SU-DHL-6 (cell line): ENCODE measurements around the gene EGR1.

Experiments
- EZH2phosphoT487 ChIP-seq: fragments of 200-600 bp; sonication (generic), shearing (Covaris generic); conservative IDR thresholded peaks from 2 replicates; pipeline ENCODE4 v1.6.1; 2018; ENCODE audit warnings: mild to moderate bottlenecking, antibody characterized with exemption, low read length, moderate library complexity, mixed read lengths
- TF ChIP-seq, protein P1 (sequence below): fragments of 200-600 bp; sonication (generic); IDR thresholded peaks from one replicate; pipeline ENCODE4 v1.5.1; 2017; ENCODE audit warnings: antibody characterized with exemption, mild to moderate bottlenecking, low read length, moderate library complexity; ENCODE audit not compliant: insufficient read depth, poor library complexity, severe bottlenecking

DNA sequence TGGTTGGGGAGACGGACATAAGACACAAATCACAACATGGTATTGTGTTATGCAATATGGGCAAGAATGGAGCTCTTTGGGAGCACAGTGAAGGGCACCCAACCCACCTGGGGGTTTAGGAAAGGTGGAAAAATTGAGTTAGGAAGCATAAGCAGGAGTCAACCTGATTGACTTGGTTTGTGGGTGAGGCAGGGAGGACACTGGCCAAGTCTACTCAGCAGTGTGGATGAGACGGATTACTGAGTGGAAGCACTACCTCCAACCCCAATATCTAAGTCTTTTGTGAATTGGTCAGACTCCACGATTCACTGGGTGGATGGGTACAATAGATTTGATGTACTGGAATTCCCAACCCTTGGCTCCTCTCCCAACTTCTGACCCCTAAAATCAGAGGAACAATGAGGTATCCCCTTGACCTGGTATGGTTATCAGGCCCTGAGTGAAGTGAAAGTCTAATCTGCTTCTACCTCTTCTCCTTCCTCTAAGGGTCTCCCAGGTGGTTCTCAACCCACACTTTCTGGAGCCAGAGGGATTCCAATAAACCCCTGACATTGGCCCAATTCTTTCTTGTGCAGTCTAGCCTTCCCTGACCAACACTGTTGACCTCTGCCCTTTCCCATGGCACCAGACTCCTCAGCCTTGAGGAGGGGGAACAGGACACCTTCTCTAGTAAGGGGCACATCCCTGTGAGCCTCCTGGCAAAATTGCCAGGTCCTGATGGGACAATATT, 5.2 kb downstream of the EGR1 start:
- TF ChIP-seq, protein P1, sequence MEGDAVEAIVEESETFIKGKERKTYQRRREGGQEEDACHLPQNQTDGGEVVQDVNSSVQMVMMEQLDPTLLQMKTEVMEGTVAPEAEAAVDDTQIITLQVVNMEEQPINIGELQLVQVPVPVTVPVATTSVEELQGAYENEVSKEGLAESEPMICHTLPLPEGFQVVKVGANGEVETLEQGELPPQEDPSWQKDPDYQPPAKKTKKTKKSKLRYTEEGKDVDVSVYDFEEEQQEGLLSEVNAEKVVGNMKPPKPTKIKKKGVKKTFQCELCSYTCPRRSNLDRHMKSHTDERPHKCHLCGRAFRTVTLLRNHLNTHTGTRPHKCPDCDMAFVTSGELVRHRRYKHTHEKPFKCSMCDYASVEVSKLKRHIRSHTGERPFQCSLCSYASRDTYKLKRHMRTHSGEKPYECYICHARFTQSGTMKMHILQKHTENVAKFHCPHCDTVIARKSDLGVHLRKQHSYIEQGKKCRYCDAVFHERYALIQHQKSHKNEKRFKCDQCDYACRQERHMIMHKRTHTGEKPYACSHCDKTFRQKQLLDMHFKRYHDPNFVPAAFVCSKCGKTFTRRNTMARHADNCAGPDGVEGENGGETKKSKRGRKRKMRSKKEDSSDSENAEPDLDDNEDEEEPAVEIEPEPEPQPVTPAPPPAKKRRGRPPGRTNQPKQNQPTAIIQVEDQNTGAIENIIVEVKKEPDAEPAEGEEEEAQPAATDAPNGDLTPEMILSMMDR: no peak
- TF ChIP-seq EZH2phosphoT487: no peak
